HG03135 (cell line): ENCODE results near the gene ELL.

Source experiments
- ATAC-seq: cut with Tn5 transposase; IDR thresholded peaks from one replicate; pipeline ENCODE4 v1.9.1; 2021; ENCODE audit warnings: mild to moderate bottlenecking, moderate library complexity; ENCODE audit not compliant: unreplicated experiment

The ELL gene

DNA sequence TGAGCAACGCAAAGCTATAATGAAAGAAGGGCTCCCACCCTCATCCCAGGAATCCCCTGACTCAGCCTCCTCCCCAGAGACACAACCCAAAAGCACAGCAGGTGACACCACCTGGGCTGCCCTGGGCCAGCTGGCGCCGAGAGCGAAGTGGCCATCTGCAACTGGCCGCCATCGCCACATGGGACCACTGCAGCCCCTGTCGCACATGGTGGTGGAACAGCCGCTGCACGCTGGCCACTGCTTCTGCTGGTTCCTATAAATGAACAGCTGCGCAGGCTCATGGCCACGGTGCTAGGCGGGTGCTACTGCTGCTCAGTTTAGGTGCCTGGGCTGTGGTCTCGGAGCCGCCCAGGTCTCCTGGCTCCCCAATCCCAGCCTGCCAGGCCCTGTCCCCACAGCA, 72.3 kb downstream of the ELL start:
- ATAC-seq, result no peak

- ATAC-seq, result no peak
These were observed 75.0 kb downstream of the ELL start for GRCh38 chr19:18446811-18447359.

GRCh38 chr19:18446145-18446810, 75.6 kb downstream of the ELL start:
- no peak for ATAC-seq

DNA sequence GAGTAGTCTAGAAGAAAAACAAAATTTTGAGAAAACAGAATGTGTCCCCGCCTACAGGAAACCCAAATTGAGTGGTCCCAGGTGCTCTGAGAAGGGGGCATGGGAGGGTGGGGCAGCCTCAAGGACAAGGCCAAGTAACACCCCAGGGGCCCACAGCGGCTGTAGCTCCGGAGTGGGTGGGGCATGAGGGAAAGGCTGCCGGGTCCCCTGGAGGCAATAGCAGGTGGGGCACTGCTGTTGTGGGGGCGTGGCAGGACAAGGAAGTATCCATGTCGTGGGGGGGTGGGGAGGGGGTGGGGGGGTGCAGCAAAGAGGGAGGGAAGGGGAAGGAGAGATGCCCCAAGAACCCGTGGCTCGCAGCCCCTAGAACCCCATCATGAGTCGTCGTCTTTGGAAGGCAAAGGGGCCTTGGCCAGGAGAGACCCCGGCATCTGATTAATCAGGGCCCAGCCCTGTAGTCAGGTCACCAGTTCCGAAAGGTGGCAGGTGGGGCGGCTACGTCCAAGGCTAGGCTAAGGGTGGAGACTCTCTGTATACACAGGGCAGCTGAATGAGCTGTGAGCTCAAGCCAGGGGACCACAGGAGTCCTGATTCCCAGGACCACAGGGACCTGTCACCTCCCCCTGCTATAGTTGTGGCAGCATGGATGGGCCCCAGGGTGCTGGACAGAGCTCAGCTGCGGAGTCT, 76.5 kb downstream of the ELL start:
- no peak for ATAC-seq

DNA sequence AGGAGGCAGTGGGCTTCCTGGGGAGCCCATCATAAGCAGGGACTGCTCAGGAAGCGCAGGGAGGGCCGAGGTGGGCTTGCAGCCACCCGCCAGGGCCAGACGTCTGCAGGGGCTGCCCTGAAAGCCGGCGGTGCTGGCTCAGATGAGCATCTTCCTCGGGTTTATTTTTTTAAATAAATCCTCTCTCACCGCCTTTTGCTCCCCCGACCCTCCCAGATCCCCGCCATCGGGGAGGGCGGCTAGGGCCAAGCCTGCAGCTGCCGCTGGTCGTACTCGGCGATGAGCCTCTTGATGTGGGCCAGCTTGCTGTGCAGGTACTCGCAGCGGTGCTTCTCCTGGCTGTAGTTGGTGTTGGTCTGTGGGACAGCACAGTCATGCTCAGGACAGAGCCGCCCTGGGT, 77.4 kb downstream of the ELL start:
- ATAC-seq, result no peak

- no peak for ATAC-seq
These were observed 78.0 kb downstream of the ELL start for GRCh38 chr19:18443831-18444230.

DNA sequence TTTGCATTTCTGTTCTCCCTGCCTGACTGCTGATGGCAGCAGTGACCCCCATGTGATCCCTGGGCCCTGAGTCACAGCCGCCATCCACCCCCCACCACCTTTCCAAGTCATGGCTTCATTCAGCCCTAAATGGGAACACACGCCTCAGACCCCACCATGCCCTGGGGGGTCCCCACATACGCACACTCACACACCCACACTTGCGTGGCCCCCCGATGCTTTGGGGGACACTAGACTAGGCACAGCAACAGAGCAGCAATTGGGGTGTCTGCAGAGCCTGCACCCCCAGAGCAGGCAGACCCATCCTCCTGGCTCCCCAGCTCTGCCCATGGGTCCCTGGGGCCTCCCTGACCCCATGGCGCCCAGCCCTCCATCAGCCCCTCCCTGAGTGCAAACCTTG, 78.5 kb downstream of the ELL start:
- ATAC-seq, result no peak

- ATAC-seq, result no peak
These were observed 78.9 kb downstream of the ELL start for GRCh38 chr19:18442941-18443340.

- ATAC-seq, result no peak
These were observed 79.8 kb downstream of the ELL start for GRCh38 chr19:18441804-18442788.

DNA sequence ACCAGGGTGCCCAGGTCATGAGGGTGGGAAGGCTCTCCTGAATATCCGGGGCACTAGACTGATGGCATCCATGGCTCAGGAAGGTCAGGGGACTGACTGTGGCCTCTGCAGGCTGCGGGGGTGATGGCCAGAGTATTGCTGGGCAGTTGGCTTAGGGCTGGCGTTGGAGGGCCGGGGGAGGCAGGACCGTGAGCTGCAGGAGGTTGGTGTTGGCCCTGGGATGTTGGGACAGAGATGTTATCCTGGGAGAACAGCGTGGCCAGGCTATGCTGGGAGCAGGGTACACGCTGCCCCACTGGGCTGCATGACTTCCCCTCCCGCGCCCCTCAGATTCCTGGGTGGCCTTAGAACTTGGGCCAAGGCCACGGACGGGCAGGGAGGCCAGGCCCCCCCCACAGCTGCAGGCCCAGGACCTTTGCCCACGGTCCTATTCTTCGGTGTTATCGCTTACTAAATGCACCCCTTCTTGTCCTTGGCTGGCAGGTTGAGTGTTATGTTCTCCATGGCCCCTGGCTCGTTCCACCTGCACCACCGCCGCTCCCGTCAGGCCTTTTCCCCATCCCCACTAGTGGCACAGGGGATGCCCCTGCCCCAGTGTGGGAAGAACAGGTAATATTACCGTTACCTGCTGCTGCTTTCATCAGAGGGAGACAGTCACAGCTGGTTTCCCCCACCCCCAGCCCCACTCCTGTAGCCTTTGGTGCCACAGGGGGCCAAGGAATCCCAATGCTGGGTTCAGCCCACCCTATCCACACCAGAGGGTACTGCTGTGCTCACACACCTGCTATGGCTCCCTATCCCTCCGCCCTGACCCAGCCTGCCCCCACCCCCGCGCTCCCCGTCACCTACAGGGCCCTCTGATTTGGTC, 80.7 kb downstream of the ELL start:
- ATAC-seq, result no peak

- ATAC-seq, result no peak
These were observed 81.4 kb downstream of the ELL start for GRCh38 chr19:18440415-18440877.

DNA sequence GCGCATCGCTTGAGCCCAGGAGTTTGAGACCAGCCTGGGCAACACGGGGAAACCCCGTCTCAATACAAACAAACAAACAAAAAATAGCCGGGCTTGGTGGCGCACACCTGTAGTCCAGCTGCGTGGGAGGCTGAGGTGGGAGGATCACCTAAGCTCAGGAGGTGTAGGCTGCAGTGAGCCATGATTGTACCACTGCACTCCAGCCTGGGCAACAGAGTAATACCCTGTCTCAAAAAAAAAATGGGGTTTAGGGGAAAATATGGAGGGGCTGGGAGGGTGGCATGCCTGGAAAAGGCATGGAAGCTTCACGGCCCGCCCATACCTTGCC, 82.0 kb downstream of the ELL start:
- ATAC-seq, result no peak

- no peak for ATAC-seq
These were observed 82.6 kb downstream of the ELL start for GRCh38 chr19:18439025-18439909.

- ATAC-seq, result no peak
These were observed 83.4 kb downstream of the ELL start for GRCh38 chr19:18438331-18439024.

DNA sequence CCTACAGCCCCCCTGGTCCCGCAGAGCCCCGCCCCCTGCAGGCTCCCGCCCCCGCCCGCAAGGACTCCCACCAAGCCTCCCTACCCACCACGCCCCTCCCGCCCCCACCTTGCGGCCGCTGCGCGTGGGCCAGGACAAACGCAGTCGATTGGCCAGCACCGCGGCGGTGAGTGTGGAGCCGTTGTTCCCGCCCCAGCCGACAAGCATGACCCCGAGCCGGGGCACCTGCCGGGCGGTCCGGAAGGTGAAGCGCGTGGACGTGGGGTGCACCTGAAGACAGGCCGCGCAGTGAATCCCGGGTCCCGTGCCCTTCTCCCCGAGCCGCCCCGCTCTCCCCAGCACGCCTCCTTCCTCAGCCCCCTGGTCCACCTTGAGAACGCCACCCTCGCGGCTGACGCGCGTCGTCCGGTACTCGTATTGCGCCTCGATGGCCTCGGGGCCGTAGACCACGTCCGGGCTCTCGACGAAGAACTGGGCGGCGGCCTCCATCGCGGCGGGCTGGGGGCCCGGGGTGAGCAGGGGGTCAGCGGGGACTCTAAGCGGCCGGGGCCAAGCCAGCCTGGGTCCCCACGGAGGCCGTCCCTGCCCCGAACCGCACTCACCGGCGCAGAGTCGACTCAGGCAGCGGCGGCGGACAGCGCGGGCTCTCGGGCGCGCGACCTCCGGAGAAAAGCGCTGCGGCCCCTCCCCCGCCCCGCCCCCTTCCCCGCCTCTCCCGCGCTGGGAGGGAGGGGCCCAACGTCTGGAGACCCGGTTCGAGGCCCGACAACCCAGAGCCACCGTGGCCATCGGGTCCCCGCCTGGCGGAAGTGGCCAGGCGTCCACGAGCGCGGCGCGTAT, 84.2 kb downstream of the ELL start, which contains the start of gene ISYNA1:
Gene ISYNA1 (minus strand): TSS at position 643 of the 840 bp plus-strand sequence. CDS start 154 bp downstream, at position 489.
- ATAC-seq, result no peak

GRCh38 chr19:18436671-18437490, 85.0 kb downstream of the ELL start:
- ATAC-seq, result no peak
